OCI-LY1 (cell line): ENCODE data around the gene ASF1A.

Experiments used
- H2AFZ ChIP-seq: fragments of 200-600 bp; sonication (generic), shearing (Covaris generic); 2 replicates; pipeline ENCODE4 v1.6.0; 2014; ENCODE audit warnings: antibody characterized with exemption, mild to moderate bottlenecking, low read length
- H3F3A ChIP-seq: fragments of 200-600 bp; sonication (generic), shearing (Covaris generic); 2 replicates; pipeline ENCODE4 v1.6.0; 2014; ENCODE audit warnings: mild to moderate bottlenecking, antibody characterized with exemption, low read length, moderate library complexity; ENCODE audit not compliant: insufficient read depth
- H3K27ac ChIP-seq: fragments of 200-600 bp; sonication (generic); 2 replicates; pipeline ENCODE4 v1.5.1; 2014; ENCODE audit warnings: low read length, mixed run types, mild to moderate bottlenecking, low read depth; ENCODE audit not compliant: poor library complexity, severe bottlenecking
- H3K27me3 ChIP-seq: fragments of 200-600 bp; sonication (generic); 2 replicates; pipeline ENCODE4 v1.6.0; 2014; ENCODE audit warnings: antibody characterized with exemption, mild to moderate bottlenecking, low read length, moderate library complexity; ENCODE audit not compliant: insufficient read depth
- H3K36me3 ChIP-seq: fragments of 200-600 bp; sonication (generic); 2 replicates; pipeline ENCODE4 v1.6.1; 2014; ENCODE audit warnings: mild to moderate bottlenecking, antibody characterized with exemption, low read length, moderate library complexity, mixed read lengths; ENCODE audit not compliant: insufficient read depth
- H3K4me1 ChIP-seq: fragments of 200-600 bp; sonication (generic); 2 replicates; pipeline ENCODE4 v1.5.1; 2014; ENCODE audit warnings: mild to moderate bottlenecking, low read length, moderate library complexity; ENCODE audit not compliant: insufficient read depth, severe bottlenecking
- H3K4me2 ChIP-seq: fragments of 200-600 bp; sonication (generic), shearing (Covaris generic); 2 replicates; pipeline ENCODE4 v1.6.1; 2014; ENCODE audit warnings: low read length
- H3K4me3 ChIP-seq: fragments of 200-600 bp; sonication (generic); 2 replicates; pipeline ENCODE4 v1.5.1; 2014; ENCODE audit warnings: low read length, low read depth, mild to moderate bottlenecking, mixed read lengths; ENCODE audit not compliant: poor library complexity, severe bottlenecking
- H3K79me2 ChIP-seq: fragments of 200-600 bp; shearing (Covaris generic); 2 replicates; pipeline ENCODE4 v1.6.1; 2016; ENCODE audit warnings: mixed run types, low read length, mixed read lengths; ENCODE audit not compliant: insufficient read depth
- H3K9ac ChIP-seq: fragments of 200-600 bp; sonication (generic), shearing (Covaris generic); 2 replicates; pipeline ENCODE4 v1.6.1; 2014; ENCODE audit warnings: mild to moderate bottlenecking, low read length, mixed read lengths
- H3K9me2 ChIP-seq: fragments of 200-600 bp; sonication (generic), shearing (Covaris generic); 2 replicates; pipeline ENCODE4 v1.6.1; 2014; ENCODE audit warnings: low read depth, mild to moderate bottlenecking, low read length, mixed read lengths
- H3K9me3 ChIP-seq: fragments of 200-600 bp; shearing (Covaris generic); 2 replicates; pipeline ENCODE4 v1.6.1; 2014; ENCODE audit warnings: low read length, mixed read lengths
- H4K20me1 ChIP-seq: fragments of 200-600 bp; sonication (generic), shearing (Covaris generic); 2 replicates; pipeline ENCODE4 v1.6.0; 2016; ENCODE audit warnings: mild to moderate bottlenecking, low read length; ENCODE audit not compliant: insufficient read depth
- EZH2 ChIP-seq: fragments of 200-600 bp; sonication (generic), shearing (Covaris generic); IDR thresholded peaks from 2 replicates; pipeline ENCODE4 v1.8.0; 2017; ENCODE audit warnings: borderline replicate concordance, mixed run types, mild to moderate bottlenecking, antibody characterized with exemption, low read length, moderate library complexity, mixed read lengths
- TF ChIP-seq, protein P1 (sequence below): fragments of 200-600 bp; sonication (generic), shearing (Covaris generic); IDR thresholded peaks from 2 replicates; pipeline ENCODE4 v1.5.1; 2017; ENCODE audit warnings: mild to moderate bottlenecking, antibody characterized with exemption, low read length, moderate library complexity, mixed read lengths

The ASF1A gene

DNA sequence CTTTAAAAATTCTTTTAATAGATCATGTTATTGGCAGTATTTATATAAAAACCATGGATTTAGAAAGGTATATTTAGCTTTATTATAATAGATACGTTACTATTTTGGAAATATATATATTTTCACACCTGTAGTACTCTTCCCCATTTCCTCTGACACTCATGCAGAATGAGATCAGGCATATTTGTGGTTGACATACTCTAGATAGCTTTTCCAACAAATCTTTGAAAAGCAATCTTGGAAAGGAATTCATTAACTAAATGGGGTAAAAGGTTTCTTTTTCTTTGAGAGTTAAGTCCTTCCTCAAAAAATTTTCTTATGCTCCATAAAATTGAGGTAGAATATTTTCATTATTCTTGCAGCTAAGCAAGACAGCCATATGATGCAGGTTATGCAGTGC, 14.5 kb downstream of the ASF1A start:
- Histone ChIP-seq H4K20me1 (no peaks in the 10 kb centered on the region), H3K4me3 (no peak overlapping the region), H3K4me2 (no peak overlapping the region), H3K9me2 (no peaks in the 10 kb centered on the region), H3K79me2 (no peaks in the 10 kb centered on the region), H3K27ac (no peak overlapping the region), H3K9ac (no peak overlapping the region), H3K36me3 (peaks cover 94% of the 10 kb centered on the region), H3F3A (no peaks in the 10 kb centered on the region; the same call in 1 of the 2 replicates), H3K4me1 (no peaks in the 10 kb centered on the region), H3K27me3 (no peaks in the 10 kb centered on the region), H2AFZ (no peak overlapping the region), H3K9me3 (no peaks in the 10 kb centered on the region)
- TF ChIP-seq, protein P1, sequence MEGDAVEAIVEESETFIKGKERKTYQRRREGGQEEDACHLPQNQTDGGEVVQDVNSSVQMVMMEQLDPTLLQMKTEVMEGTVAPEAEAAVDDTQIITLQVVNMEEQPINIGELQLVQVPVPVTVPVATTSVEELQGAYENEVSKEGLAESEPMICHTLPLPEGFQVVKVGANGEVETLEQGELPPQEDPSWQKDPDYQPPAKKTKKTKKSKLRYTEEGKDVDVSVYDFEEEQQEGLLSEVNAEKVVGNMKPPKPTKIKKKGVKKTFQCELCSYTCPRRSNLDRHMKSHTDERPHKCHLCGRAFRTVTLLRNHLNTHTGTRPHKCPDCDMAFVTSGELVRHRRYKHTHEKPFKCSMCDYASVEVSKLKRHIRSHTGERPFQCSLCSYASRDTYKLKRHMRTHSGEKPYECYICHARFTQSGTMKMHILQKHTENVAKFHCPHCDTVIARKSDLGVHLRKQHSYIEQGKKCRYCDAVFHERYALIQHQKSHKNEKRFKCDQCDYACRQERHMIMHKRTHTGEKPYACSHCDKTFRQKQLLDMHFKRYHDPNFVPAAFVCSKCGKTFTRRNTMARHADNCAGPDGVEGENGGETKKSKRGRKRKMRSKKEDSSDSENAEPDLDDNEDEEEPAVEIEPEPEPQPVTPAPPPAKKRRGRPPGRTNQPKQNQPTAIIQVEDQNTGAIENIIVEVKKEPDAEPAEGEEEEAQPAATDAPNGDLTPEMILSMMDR, result no peak
- TF ChIP-seq EZH2, result no peak

GRCh38 chr6:118912646-118913045, 18.7 kb downstream of the ASF1A start:
- H3K9me2 ChIP-seq, result no peaks in the 10 kb centered on the region
- no peaks in the 10 kb centered on the region for H3K27me3 ChIP-seq
- no peaks in the 10 kb centered on the region for H4K20me1 ChIP-seq
- no peaks in the 10 kb centered on the region for H3K4me1 ChIP-seq
- H3K9ac ChIP-seq, result no peak overlapping the region
- H2AFZ ChIP-seq, result no peak overlapping the region
- H3K79me2 ChIP-seq, result no peaks in the 10 kb centered on the region
- H3K27ac ChIP-seq, result no peak overlapping the region
- no peak overlapping the region for H3K4me3 ChIP-seq
- no peaks in the 10 kb centered on the region for H3K9me3 ChIP-seq
- peaks cover 86% of the 10 kb centered on the region for H3K36me3 ChIP-seq
- H3F3A ChIP-seq, result no peaks in the 10 kb centered on the region; the same call in 1 of the 2 replicates
- TF ChIP-seq, protein P1, result no peak
- TF ChIP-seq EZH2, result no peak
- H3K4me2 ChIP-seq, result no peak overlapping the region

GRCh38 chr6:118913161-118913560, 19.2 kb downstream of the ASF1A start:
- Histone ChIP-seq H2AFZ (no peak overlapping the region), H3K4me1 (no peaks in the 10 kb centered on the region), H3K27ac (no peak overlapping the region), H3K79me2 (no peaks in the 10 kb centered on the region), H3K27me3 (no peaks in the 10 kb centered on the region), H3F3A (no peaks in the 10 kb centered on the region), H3K36me3 (peaks cover 85% of the 10 kb centered on the region), H3K4me2 (no peak overlapping the region), H3K4me3 (no peak overlapping the region), H3K9me3 (no peaks in the 10 kb centered on the region), H4K20me1 (no peaks in the 10 kb centered on the region), H3K9me2 (no peaks in the 10 kb centered on the region), H3K9ac (no peak overlapping the region)
- TF ChIP-seq EZH2, result no peak
- TF ChIP-seq, protein P1, result no peak
